Gastroesophageal sphincter (tissue), 4 donors: ENCODE results near the gene RBM14. TPM values are rescaled to one million over a fixed set of nuclear protein-coding genes. Genes with fewer than 3 reads are reported as not detected.
"Not testable (repeated sequence)": the region's sequence is repeated elsewhere in the genome, so short reads cannot be mapped to it uniquely, and the experiment has no call there.

Experiments used
- ATAC-seq: fragments of 150-250 bp; one replicate; pipeline ENCODE4 v1.9.1; 2016; ENCODE audit warnings: mild to moderate bottlenecking, moderate library complexity
- H3K27ac ChIP-seq, 4 donors: fragments of 200-600 bp; sonication (generic) in 3 of 4; 1 replicate in 3 of 4; 2 replicates in 1 of 4; pipeline ENCODE4 v1.5.1; 2016 to 2019
- H3K27me3 ChIP-seq: fragments of 200-600 bp; sonication (generic); one replicate; pipeline ENCODE4 v1.5.1; 2019
- H3K36me3 ChIP-seq, 2 donors: fragments of 200-600 bp; sonication (generic); one replicate each; pipeline ENCODE4 v1.5.1; 2019; ENCODE audit warnings: control low read depth in 1 of 2
- H3K4me1 ChIP-seq, 3 donors: fragments of 200-600 bp; sonication (generic); 1 replicate in 2 of 3; 2 replicates in 1 of 3; pipeline ENCODE4 v1.5.1; 2016 to 2019; ENCODE audit warnings: control low read depth in 2 of 3
- H3K4me3 ChIP-seq, 2 donors: fragments of 200-600 bp; sonication (generic); one replicate each; pipeline ENCODE4 v1.5.1; 2019; ENCODE audit warnings: mild to moderate bottlenecking in 1 of 2, moderate library complexity in 1 of 2
- H3K9me3 ChIP-seq, 3 donors: fragments of 200-600 bp; sonication (generic); one replicate each; pipeline ENCODE4 v1.5.1; 2017 to 2019; ENCODE audit warnings: control low read depth in 2 of 3
- EP300 ChIP-seq: sonication (generic); formaldehyde crosslinking; IDR thresholded peaks from one replicate; pipeline ENCODE4 v1.6.1; 2017; ENCODE audit warnings: antibody characterized with exemption, mild to moderate bottlenecking
- POLR2A ChIP-seq, 2 donors: fragments of 450-650 bp; IDR thresholded peaks; one replicate each; pipeline ENCODE4 v1.6.1; 2017; ENCODE audit warnings: antibody characterized with exemption in 2 of 2, mild to moderate bottlenecking in 2 of 2, moderate library complexity in 1 of 2
- POLR2AphosphoS5 ChIP-seq: sonication (generic); formaldehyde crosslinking; IDR thresholded peaks from one replicate; pipeline ENCODE4 v1.6.1; 2017; ENCODE audit warnings: antibody characterized with exemption
- WGBS, 2 donors: methylation state at CpG; one replicate each; pipeline ENCODE4 v1.1.5; 2018; ENCODE audit warnings: low coverage in 1 of 2; 5-methylcytosine and 5-hydroxymethylcytosine counted together
- total RNA-seq, 4 donors: library from RNA; depleted of rRNA; stranded (reverse); fragments of >200 nt; gene quantifications; one replicate each; pipeline ENCODE4 v1.1.0, GENCODE V29; 2016
- TF ChIP-seq, protein P1 (sequence below), 4 experiments: fragments of 200-600 bp in 2 of 4; fragments of 450-650 bp in 2 of 4; sonication (generic) in 1 of 4; IDR thresholded peaks; one replicate each; pipeline ENCODE4 v1.5.1; 2017 to 2019; ENCODE audit warnings: antibody characterized with exemption in 4 of 4, mild to moderate bottlenecking in 2 of 4, moderate library complexity in 2 of 4

Gene RBM14
- total RNA-seq, 4 donors from 2014 or later: 25.6 to 66.6 (median 42.5) TPM

DNA sequence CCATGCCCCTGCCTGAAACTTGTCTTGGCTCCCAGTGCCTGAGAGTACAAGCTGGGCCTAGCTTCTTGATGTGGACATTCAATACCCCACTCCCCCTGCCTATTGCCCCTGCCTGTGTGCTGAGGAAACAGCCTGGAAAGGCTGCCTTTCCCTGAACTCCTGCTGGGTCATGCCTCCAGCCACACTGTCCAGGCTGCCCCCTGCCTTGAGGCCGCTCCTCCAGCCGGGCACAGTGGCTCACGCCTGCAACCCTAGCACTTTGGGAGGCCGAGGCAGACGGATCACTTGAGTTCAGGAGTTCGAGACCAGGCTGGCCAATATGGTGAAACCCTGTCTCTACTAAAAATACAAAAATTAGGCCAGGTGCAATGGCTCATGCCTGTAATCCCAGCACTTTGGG lies 13.4 kb upstream of the RBM14 start:
- WGBS, 2 donors: no CpG with 5 or more reads among the region's 6 CpGs
- Histone ChIP-seq H3K9me3 (no peaks in the 10 kb centered on the region), H3K4me1 (peaks cover 0 to 35% (median 12%) of the 10 kb centered on the region in 3 donors), H3K4me3 (no peak overlapping the region), H3K27ac (no peak overlapping the region), H3K27me3 (no peaks in the 10 kb centered on the region), H3K36me3 (peaks cover 0 to 69% of the 10 kb centered on the region in 2 donors)
- TF ChIP-seq POLR2A (IDR thresholded peaks at IDR 0.05) (no peak), EP300 (no peak), POLR2AphosphoS5 (no peak)
- TF ChIP-seq, protein P1, sequence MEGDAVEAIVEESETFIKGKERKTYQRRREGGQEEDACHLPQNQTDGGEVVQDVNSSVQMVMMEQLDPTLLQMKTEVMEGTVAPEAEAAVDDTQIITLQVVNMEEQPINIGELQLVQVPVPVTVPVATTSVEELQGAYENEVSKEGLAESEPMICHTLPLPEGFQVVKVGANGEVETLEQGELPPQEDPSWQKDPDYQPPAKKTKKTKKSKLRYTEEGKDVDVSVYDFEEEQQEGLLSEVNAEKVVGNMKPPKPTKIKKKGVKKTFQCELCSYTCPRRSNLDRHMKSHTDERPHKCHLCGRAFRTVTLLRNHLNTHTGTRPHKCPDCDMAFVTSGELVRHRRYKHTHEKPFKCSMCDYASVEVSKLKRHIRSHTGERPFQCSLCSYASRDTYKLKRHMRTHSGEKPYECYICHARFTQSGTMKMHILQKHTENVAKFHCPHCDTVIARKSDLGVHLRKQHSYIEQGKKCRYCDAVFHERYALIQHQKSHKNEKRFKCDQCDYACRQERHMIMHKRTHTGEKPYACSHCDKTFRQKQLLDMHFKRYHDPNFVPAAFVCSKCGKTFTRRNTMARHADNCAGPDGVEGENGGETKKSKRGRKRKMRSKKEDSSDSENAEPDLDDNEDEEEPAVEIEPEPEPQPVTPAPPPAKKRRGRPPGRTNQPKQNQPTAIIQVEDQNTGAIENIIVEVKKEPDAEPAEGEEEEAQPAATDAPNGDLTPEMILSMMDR (IDR thresholded peaks at IDR 0.05): no peak
- ATAC-seq: no peak

DNA sequence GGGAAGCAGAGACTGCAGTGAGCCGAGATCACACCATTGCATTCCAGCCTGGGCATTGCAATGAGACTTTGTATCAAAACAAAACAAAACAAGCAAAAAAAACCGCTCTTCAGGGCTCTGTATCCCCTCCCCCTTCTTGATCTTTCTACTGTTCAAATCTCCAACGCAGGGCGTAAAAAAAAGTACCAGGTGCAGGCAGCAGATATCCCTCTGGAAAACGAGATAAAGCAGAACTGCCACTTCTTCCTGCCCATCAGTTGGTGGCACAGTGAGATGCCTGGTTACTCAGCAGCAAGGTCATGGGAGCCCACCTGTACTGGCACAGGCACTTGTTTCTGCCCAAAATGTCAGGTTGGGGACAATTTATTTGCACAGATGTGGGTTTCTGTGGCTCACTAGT lies 12.3 kb upstream of the RBM14 start:
- WGBS, 2 donors: 80 to 92% methylated on average over 2 to 5 of the region's 5 CpGs
- TF ChIP-seq POLR2AphosphoS5: no peak
- TF ChIP-seq, protein P1 (IDR thresholded peaks at IDR 0.05): no peak
- TF ChIP-seq EP300: no peak
- TF ChIP-seq POLR2A (IDR thresholded peaks at IDR 0.05): no peak
- no peaks in the 10 kb centered on the region for H3K9me3 ChIP-seq
- no peaks in the 10 kb centered on the region for H3K27me3 ChIP-seq
- no peak overlapping the region for H3K4me3 ChIP-seq
- H3K4me1 ChIP-seq: peaks cover 0 to 44% (median 12%) of the 10 kb centered on the region in 3 donors
- no peak for ATAC-seq
- peaks cover 0 to 66% of the 10 kb centered on the region in 2 donors for H3K36me3 ChIP-seq
- H3K27ac ChIP-seq: no peak overlapping the region

DNA sequence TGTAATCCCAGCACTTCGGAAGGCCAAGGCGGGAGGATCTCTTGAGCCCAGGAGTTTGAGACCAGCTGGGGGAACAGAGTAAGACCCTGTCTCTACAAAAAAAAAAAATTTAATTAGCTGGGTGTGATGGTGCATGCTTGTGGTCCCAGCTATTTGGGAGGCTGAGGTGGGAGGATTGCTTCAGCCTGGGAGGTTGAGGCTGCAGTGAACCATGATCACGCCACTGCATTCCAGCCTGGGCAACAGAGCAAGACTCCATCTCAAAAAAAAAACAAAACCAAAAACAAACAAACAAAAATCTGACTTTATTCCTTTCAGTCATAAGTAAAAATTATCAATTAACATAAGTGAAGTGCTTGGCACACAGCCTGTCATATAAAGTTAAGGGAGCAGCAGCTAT lies 9.8 kb upstream of the RBM14 start:
- H3K27me3 ChIP-seq, H3K9me3 ChIP-seq, H3K4me3 ChIP-seq, ATAC-seq: not testable (repeated sequence)
- Histone ChIP-seq H3K27ac (peak overlapping the region; percentile 47 to 87 (median 82)), H3K36me3 (peaks cover 0 to 41% of the 10 kb centered on the region in 2 donors), H3K4me1 (peaks cover 0 to 42% (median 12%) of the 10 kb centered on the region in 3 donors)
- WGBS, 2 donors: 83 to 94% methylated on average over 1 to 2 of the region's 3 CpGs

DNA sequence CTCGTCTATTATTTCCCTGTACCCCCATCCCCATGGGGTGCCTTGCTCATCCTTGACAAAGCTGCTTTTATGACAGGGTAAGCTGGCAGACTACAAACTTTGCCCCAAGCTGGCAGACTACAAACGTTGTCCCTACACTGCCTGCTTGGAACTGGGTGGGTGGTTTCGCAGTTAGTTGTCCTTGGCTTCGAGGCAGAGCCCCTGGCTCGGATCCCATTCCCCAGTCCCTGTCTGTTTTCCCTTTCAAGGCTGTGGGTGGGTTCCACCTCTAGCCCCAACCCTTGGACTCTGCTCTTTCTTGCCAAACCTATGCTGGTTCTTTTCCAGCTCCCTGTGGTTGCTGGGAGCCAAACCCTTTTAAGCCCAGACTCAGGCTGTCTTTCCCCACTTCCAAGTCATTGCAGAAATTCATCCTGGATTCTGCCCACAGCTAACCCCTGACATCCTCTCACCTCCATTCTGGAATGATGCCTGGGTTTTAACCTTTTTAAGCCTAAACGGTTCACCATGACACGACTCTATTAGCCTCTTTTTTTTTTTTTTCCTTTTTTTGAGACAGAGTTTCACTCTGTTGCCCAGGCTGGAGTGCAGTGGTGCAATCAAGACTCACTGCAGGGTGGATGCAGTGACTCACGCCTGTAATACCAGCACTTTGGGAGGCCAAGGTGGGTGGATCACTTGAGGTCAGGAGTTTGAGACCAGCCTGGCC lies 9.2 kb upstream of the RBM14 start:
- no peak for TF ChIP-seq POLR2A (IDR thresholded peaks at IDR 0.05)
- TF ChIP-seq POLR2AphosphoS5: peak; percentile 58
- TF ChIP-seq, protein P1 (IDR thresholded peaks at IDR 0.05): no peak
- 10 to 16% methylated on average over 3 to 7 of the region's 8 CpGs for WGBS, 2 donors
- Histone ChIP-seq H3K4me1 (peaks cover 0 to 35% (median 12%) of the 10 kb centered on the region in 3 donors), H3K27me3 (no peaks in the 10 kb centered on the region), H3K36me3 (peaks cover 0 to 40% of the 10 kb centered on the region in 2 donors), H3K4me3 (no peak overlapping the region), H3K9me3 (no peaks in the 10 kb centered on the region), H3K27ac (peak overlapping the region; percentile 47 to 87 (median 82))
- ATAC-seq: peak; percentile 95

DNA sequence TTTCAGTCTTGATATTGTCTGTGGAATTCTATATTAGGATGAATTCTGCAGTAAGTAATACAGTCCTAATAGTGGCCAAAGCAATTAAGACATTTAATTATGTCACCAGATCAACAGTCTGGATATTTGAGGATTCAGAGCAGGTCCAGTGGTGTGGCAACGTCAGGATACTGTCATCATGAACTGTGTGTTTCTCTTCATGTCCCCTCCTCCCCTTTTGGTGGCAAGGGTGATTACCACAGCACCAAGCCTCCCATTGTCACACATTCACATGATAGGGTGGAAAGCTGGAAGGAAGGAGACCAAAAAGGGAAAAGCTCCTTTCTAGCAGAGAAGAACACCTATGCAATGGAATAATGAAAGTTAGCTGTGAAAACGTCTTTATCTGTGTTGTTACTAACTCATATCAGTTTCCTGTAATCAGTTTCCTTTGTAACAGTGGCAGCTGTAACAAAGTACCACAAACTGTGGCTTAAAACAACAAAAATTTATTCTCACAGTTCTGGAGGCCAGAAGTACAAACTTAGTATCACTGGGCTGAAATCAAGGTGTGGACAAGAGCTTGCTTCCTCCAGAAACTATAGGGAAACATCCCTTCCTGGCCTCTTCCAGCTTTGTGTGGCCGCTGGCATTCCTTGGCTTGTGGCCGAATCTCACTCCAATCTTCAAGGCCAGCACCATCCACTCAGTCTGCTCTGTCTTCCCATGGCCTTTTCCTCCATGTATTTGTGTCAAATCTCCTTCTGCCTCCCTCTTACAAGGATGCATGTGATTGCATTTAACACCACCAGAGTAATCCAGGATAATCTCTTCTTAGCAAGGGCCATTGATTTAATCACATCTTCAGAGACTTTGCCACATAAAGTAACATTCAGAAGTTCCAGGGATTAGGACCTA lies 6.5 kb upstream of the RBM14 start:
- H3K27ac ChIP-seq: peak overlapping the region in 1 of 4 donors; percentile 2
- H3K27me3 ChIP-seq: no peaks in the 10 kb centered on the region

More for the DNA sequence above, 6.5 kb upstream of the RBM14 start:
- peaks cover 0 to 14% of the 10 kb centered on the region in 2 donors for H3K36me3 ChIP-seq
- H3K4me1 ChIP-seq: peaks cover 0 to 31% (median 12%) of the 10 kb centered on the region in 3 donors
- no peak overlapping the region for H3K4me3 ChIP-seq
- no peaks in the 10 kb centered on the region for H3K9me3 ChIP-seq
- no peak for ATAC-seq
- no peak for TF ChIP-seq POLR2A (IDR thresholded peaks at IDR 0.05)
- TF ChIP-seq, protein P1 (IDR thresholded peaks at IDR 0.05): no peak
- no peak for TF ChIP-seq EP300
- no peak for TF ChIP-seq POLR2AphosphoS5
- whole genome bisulfite sequencing, 2 donors: 66 to 94% methylated on average over 3 to 4 of the region's 4 CpGs
